Type B pancreatic cell (in vitro differentiated cells): ENCODE data around the gene FOSB. TPM values are rescaled to one million over a fixed set of nuclear protein-coding genes. Genes with fewer than 3 reads are reported as not detected.

Source experiments
- DNase-seq: peaks from one replicate; pipeline ENCODE4 v3.0.0; 2021; ENCODE audit warnings: mixed read lengths; ENCODE audit not compliant: unreplicated experiment; ENCODE audit errors: extremely low spot score
- H3K27ac Mint-ChIP-seq: 2 replicates; pipeline ENCODE4 v1.8.0; 2021; ENCODE audit warnings: mild to moderate bottlenecking, mixed read lengths
- H3K27me3 Mint-ChIP-seq: 2 replicates; pipeline ENCODE4 v1.8.0; 2021; ENCODE audit warnings: mixed read lengths
- H3K36me3 Mint-ChIP-seq: 2 replicates; pipeline ENCODE4 v1.8.0; 2021; ENCODE audit warnings: mixed read lengths
- H3K4me1 Mint-ChIP-seq: one replicate; pipeline ENCODE4 v1.8.0; 2021; ENCODE audit warnings: mixed read lengths; ENCODE audit not compliant: unreplicated experiment
- H3K4me3 Mint-ChIP-seq: 2 replicates; pipeline ENCODE4 v1.8.0; 2021; ENCODE audit warnings: mild to moderate bottlenecking, mixed read lengths
- H3K9me3 Mint-ChIP-seq: 2 replicates; pipeline ENCODE4 v1.8.0; 2021; ENCODE audit warnings: mixed read lengths
- total RNA-seq: library from RNA; stranded (reverse); gene quantifications from 2 replicates; pipeline ENCODE4 v1.2.1, GENCODE V29; 2021; ENCODE audit warnings: low replicate concordance
- TF ChIP-seq, protein P1 (sequence below): fragments of 200-600 bp; sonication (generic); conservative IDR thresholded peaks from 2 replicates; pipeline ENCODE4 v1.5.0; 2021; ENCODE audit warnings: antibody characterized with exemption, mild to moderate bottlenecking

FOSB gene
- total RNA-seq, 1 donor from 2014 or later, result 28.4 TPM

DNA sequence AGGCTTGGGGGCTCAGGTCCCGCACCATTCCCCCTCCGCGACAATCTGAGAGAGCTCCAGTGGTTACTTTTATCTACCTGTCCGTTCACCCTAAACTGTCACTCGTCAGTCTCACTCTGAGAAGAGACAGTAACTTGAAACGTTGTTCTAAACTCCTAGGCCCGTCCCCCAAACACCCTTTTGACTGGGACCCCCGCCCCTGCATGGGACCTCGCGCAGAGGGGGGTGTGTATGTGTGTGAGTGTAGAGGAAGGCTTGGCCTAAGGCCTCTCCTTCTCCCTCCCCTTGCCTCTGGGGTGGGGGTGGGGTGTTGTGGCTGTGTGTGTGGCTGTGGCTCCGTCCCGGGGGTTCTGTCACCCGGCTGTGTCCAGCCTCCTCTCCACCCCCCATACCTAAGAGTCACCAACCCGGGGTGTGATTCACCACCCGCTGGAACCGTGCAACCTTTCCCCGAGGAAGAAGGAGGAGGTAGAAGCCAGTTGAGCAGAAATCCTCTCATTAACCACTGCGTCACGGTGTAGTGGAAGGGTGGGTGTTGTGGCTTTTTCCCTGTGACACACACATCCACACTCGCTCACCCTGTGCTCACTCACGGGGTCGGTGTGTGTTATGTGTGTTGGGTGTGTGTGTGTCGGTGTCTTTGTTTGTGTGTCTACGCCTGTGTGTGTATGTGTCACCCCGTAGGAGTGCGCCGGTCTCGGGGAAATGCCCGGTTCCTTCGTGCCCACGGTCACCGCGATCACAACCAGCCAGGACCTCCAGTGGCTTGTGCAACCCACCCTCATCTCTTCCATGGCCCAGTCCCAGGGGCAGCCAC is 2.4 kb downstream of the FOSB start:
- peak overlapping the region; percentile 94 for H3K4me3 Mint-ChIP-seq
- H3K9me3 Mint-ChIP-seq, result no peaks in the 10 kb centered on the region
- peaks cover 50% of the 10 kb centered on the region for H3K27me3 Mint-ChIP-seq
- peaks cover 8% of the 10 kb centered on the region for H3K4me1 Mint-ChIP-seq
- peak overlapping the region; percentile 92 for H3K27ac Mint-ChIP-seq
- TF ChIP-seq, protein P1, sequence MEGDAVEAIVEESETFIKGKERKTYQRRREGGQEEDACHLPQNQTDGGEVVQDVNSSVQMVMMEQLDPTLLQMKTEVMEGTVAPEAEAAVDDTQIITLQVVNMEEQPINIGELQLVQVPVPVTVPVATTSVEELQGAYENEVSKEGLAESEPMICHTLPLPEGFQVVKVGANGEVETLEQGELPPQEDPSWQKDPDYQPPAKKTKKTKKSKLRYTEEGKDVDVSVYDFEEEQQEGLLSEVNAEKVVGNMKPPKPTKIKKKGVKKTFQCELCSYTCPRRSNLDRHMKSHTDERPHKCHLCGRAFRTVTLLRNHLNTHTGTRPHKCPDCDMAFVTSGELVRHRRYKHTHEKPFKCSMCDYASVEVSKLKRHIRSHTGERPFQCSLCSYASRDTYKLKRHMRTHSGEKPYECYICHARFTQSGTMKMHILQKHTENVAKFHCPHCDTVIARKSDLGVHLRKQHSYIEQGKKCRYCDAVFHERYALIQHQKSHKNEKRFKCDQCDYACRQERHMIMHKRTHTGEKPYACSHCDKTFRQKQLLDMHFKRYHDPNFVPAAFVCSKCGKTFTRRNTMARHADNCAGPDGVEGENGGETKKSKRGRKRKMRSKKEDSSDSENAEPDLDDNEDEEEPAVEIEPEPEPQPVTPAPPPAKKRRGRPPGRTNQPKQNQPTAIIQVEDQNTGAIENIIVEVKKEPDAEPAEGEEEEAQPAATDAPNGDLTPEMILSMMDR, result no peak
- peaks cover 4% of the 10 kb centered on the region for H3K36me3 Mint-ChIP-seq
- DNase-seq, result no peak

DNA sequence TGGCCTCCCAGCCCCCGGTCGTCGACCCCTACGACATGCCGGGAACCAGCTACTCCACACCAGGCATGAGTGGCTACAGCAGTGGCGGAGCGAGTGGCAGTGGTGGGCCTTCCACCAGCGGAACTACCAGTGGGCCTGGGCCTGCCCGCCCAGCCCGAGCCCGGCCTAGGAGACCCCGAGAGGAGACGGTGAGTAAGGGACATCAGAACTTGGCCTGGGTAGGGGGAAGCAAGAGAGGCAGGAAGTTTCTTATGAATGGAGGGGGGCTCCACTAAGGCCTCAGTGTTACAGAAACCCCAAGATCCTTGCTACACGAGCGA is 2.9 kb downstream of the FOSB start:
- TF ChIP-seq, protein P1, result no peak
- Mint-ChIP-seq H3K36me3 (peaks cover 4% of the 10 kb centered on the region), H3K9me3 (no peaks in the 10 kb centered on the region), H3K27me3 (peaks cover 56% of the 10 kb centered on the region), H3K4me1 (peaks cover 8% of the 10 kb centered on the region), H3K4me3 (peak overlapping the region; percentile 94), H3K27ac (peak overlapping the region; percentile 92)
- no peak for DNase-seq

DNA sequence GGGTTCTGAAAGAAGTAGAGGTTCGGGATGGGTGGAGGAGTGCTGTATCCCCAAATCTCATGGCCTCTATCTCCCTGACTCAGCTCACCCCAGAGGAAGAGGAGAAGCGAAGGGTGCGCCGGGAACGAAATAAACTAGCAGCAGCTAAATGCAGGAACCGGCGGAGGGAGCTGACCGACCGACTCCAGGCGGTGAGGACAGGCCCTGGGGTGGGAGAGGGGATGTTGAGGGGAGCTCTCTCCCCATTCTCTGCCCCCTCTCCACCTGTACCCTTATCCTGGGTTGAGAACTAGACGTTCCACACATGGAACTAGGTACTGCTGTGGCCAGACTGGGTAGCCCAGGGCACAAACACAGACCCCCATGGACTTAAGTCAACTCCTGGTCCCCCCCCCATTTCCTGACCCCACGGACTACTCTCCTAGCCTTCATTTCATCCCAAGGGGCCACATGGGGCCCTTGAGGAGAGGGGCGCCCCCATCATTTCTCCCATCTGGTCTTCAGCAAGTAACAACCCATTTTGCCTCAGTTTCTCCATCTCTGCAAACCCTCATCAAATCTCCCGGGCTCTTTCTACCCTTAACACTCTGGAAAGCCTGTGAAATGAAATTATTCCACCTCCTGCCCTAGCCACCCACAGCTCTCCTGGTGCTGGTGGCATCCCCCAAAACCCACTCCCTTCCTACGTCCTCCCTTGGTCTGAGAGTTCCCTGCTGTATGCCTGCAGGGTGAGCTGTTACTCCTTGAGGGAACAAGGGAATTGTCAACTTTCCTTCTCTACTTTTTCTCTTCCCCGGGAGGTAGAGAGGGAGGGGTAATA is 3.5 kb downstream of the FOSB start:
- Mint-ChIP-seq H3K9me3 (no peaks in the 10 kb centered on the region), H3K4me1 (peaks cover 8% of the 10 kb centered on the region), H3K36me3 (peaks cover 4% of the 10 kb centered on the region), H3K27ac (peak overlapping the region; percentile 92), H3K4me3 (peak overlapping the region; percentile 94), H3K27me3 (peaks cover 61% of the 10 kb centered on the region)
- TF ChIP-seq, protein P1, result no peak
- DNase-seq, result no peak

DNA sequence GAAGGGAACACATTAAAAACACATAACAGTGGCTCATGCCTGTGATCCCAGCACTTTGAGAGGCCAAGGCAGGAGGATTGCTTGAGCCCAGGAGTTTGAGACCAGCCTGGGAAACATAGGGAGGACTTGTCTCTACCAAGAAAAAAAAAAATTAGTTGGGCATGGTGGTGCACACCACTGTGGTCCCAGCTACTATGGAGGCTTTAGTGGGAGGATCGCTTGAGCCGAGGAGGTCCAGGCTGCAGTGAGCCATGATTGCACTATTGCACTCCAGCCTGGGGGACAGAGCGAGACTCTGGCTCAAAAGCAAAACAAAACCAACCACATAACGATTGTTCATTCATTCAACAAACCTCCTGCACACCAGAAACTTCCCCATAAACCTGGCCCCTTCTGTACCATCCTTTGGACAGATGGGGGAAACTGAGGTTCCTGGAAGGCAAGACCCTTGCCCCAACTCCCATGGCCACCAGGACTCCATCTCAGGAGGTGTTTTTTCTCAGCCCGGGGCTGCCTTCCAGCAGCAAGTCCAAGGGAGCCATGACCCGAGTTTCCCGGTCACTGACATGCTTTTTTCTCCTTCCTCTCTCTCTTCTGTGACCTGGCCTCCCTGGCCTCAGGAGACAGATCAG is 4.3 kb downstream of the FOSB start:
- peak overlapping the region; percentile 83 for H3K4me3 Mint-ChIP-seq
- H3K27ac Mint-ChIP-seq, result peak overlapping the region; percentile 92

More for the DNA sequence above, 4.3 kb downstream of the FOSB start:
- H3K27me3 Mint-ChIP-seq, result peaks cover 68% of the 10 kb centered on the region
- TF ChIP-seq, protein P1, result no peak
- peaks cover 8% of the 10 kb centered on the region for H3K4me1 Mint-ChIP-seq
- H3K36me3 Mint-ChIP-seq, result peaks cover 4% of the 10 kb centered on the region
- no peak for DNase-seq
- no peaks in the 10 kb centered on the region for H3K9me3 Mint-ChIP-seq
